ENCODE measurements around the gene EDEM3.

GRCh38 chr1:184791550-184791900, 36.9 kb upstream of the EDEM3 start:
- no peak for TF ChIP-seq POLR2A (IDR thresholded peaks at IDR 0.05; ENCODE audit: low read length)
- no peak for TF ChIP-seq GATA1 (IDR thresholded peaks at IDR 0.05; ENCODE audit: low read depth, low read length)

All from erythroblast (primary cell).